Ecto neural progenitor cell (in vitro differentiated cells): Measurements from ENCODE around the gene PANK1.
A peak's percentile ranks its signal among the peaks of the same experiment; 100 is the strongest.

ENCODE experiments used
- DNase-seq: peaks from one replicate; pipeline ENCODE4 v3.0.0-alpha.2; 2018; ENCODE audit warnings: low spot score

PANK1 gene

GRCh38 chr10:89644967-89645741 is at the start of gene PANK1:
TSS of gene PANK1 (minus strand) at chr10:89645242. CDS start at chr10:89644891, 351 bp downstream.
- DNase-seq: peak; percentile 93

GRCh38 chr10:89693176-89693575 is 48.1 kb upstream of the PANK1 start:
- no peak for DNase-seq

- DNase-seq: no peak
Observed at GRCh38 chr10:89692416-89692815, 47.4 kb upstream of the PANK1 start.

GRCh38 chr10:89690027-89690426 is 45.0 kb upstream of the PANK1 start:
- no peak for DNase-seq

GRCh38 chr10:89685936-89686335 is 40.9 kb upstream of the PANK1 start:
- no peak for DNase-seq

GRCh38 chr10:89684604-89685003 is 39.6 kb upstream of the PANK1 start:
- no peak for DNase-seq

- DNase-seq: no peak
Observed at GRCh38 chr10:89683883-89684282, 38.8 kb upstream of the PANK1 start.

GRCh38 chr10:89679986-89680385 is 34.9 kb upstream of the PANK1 start:
- DNase-seq: no peak

GRCh38 chr10:89677341-89677740 is 32.3 kb upstream of the PANK1 start:
- no peak for DNase-seq

GRCh38 chr10:89670926-89671325 is 25.9 kb upstream of the PANK1 start:
- no peak for DNase-seq

- DNase-seq: no peak
Observed at GRCh38 chr10:89669985-89670384, 24.9 kb upstream of the PANK1 start.

GRCh38 chr10:89668386-89669071 is 23.5 kb upstream of the PANK1 start:
- DNase-seq: no peak

- DNase-seq: no peak
Observed at GRCh38 chr10:89666138-89666537, 21.1 kb upstream of the PANK1 start.

GRCh38 chr10:89665302-89665701 is 20.3 kb upstream of the PANK1 start:
- no peak for DNase-seq

GRCh38 chr10:89664203-89664602 is 19.2 kb upstream of the PANK1 start:
- DNase-seq: no peak

- DNase-seq: no peak
Observed at GRCh38 chr10:89663144-89663543, 18.1 kb upstream of the PANK1 start.

- DNase-seq: no peak
Observed at GRCh38 chr10:89662596-89662995, 17.6 kb upstream of the PANK1 start.

- DNase-seq: no peak
Observed at GRCh38 chr10:89659143-89660131, 14.4 kb upstream of the PANK1 start.

GRCh38 chr10:89657302-89657701 is 12.3 kb upstream of the PANK1 start:
- DNase-seq: no peak

- no peak for DNase-seq
Observed at GRCh38 chr10:89655722-89656121, 10.7 kb upstream of the PANK1 start.

- DNase-seq: no peak
Observed at GRCh38 chr10:89653410-89653869, 8.4 kb upstream of the PANK1 start.

- DNase-seq: no peak
Observed at GRCh38 chr10:89652806-89653370, 7.8 kb upstream of the PANK1 start.
